Liver (tissue), 3 donors: Measurements from ENCODE around the gene STK11IP.

Experiments
- CTCF ChIP-seq: fragments of 150-350 bp; IDR thresholded peaks from 2 replicates; pipeline ENCODE4 v1.5.1; 2017; ENCODE audit warnings: improper control_type of control experiment, low read depth, low read length; ENCODE audit not compliant: missing input control
- HNF4A ChIP-seq, 2 donors: conservative IDR thresholded peaks; 2 replicates each; pipeline ENCODE4 v1.6.1; 2016; ENCODE audit warnings: antibody characterized with exemption in 2 of 2, mild to moderate bottlenecking in 2 of 2
- JUND ChIP-seq, 2 donors: IDR thresholded peaks; 2 replicates each; pipeline ENCODE4 v1.6.1; 2016; ENCODE audit warnings: antibody characterized with exemption in 2 of 2
- TAF1 ChIP-seq: conservative IDR thresholded peaks from 2 replicates; pipeline ENCODE4 v1.6.1; 2016; ENCODE audit warnings: antibody characterized with exemption, mild to moderate bottlenecking
- YY1 ChIP-seq: IDR thresholded peaks from 2 replicates; pipeline ENCODE4 v1.6.1; 2016; ENCODE audit warnings: antibody characterized with exemption, mild to moderate bottlenecking
- TF ChIP-seq, protein P1 (sequence below): IDR thresholded peaks from 2 replicates; pipeline ENCODE4 v1.6.1; 2016; ENCODE audit warnings: antibody characterized with exemption
- TF ChIP-seq, protein P2 (sequence below): IDR thresholded peaks from 2 replicates; pipeline ENCODE4 v1.6.1; 2016; ENCODE audit warnings: antibody characterized with exemption, mild to moderate bottlenecking
- donor health status: healthy.
- donor health status: healthy.

GRCh38 chr2:219567791-219568361 lies 29.8 kb upstream of the STK11IP start:
- TF ChIP-seq CTCF (no peak), TAF1 (no peak), JUND (IDR thresholded peaks at IDR 0.05) (no peak), YY1 (no peak), HNF4A (conservative IDR thresholded peaks at IDR 0.05) (no peak)
- TF ChIP-seq, protein P1, sequence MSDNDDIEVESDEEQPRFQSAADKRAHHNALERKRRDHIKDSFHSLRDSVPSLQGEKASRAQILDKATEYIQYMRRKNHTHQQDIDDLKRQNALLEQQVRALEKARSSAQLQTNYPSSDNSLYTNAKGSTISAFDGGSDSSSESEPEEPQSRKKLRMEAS = no peak
- TF ChIP-seq, protein P2, sequence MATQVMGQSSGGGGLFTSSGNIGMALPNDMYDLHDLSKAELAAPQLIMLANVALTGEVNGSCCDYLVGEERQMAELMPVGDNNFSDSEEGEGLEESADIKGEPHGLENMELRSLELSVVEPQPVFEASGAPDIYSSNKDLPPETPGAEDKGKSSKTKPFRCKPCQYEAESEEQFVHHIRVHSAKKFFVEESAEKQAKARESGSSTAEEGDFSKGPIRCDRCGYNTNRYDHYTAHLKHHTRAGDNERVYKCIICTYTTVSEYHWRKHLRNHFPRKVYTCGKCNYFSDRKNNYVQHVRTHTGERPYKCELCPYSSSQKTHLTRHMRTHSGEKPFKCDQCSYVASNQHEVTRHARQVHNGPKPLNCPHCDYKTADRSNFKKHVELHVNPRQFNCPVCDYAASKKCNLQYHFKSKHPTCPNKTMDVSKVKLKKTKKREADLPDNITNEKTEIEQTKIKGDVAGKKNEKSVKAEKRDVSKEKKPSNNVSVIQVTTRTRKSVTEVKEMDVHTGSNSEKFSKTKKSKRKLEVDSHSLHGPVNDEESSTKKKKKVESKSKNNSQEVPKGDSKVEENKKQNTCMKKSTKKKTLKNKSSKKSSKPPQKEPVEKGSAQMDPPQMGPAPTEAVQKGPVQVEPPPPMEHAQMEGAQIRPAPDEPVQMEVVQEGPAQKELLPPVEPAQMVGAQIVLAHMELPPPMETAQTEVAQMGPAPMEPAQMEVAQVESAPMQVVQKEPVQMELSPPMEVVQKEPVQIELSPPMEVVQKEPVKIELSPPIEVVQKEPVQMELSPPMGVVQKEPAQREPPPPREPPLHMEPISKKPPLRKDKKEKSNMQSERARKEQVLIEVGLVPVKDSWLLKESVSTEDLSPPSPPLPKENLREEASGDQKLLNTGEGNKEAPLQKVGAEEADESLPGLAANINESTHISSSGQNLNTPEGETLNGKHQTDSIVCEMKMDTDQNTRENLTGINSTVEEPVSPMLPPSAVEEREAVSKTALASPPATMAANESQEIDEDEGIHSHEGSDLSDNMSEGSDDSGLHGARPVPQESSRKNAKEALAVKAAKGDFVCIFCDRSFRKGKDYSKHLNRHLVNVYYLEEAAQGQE = no peak
